OCI-LY3 (cell line): ENCODE measurements around the gene LRRFIP2.

Source experiments
- EZH2phosphoT487 ChIP-seq: fragments of 200-600 bp; shearing (Covaris generic); IDR thresholded peaks from 2 replicates; pipeline ENCODE4 v1.6.1; 2018; ENCODE audit warnings: antibody characterized with exemption, mixed run types, low read depth
- TF ChIP-seq, protein P1 (sequence below): fragments of 200-600, 300-600 bp; sonication (generic); IDR thresholded peaks from 2 replicates; pipeline ENCODE4 v1.5.1; 2014; ENCODE audit warnings: antibody characterized with exemption, low read length, low read depth

DNA sequence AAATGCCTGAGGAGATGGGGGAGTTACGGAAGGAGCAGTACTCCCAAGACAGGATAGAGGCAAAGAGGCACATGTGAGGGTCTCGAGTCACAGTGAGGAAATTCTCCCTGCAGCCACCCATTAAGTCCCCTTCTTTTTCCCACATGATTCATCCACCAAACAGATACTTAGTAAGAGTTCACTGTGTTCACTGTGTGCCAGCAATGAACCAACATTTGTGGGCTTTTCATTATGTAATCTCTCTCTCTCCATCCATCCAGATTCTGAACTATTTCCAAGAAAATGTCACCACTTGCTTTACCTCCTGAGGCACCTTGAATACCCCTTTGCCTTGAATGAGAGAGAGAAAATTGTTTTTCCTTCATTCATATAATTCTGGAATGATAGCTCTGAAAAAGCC lies 24.6 kb upstream of the LRRFIP2 start:
- TF ChIP-seq, protein P1, sequence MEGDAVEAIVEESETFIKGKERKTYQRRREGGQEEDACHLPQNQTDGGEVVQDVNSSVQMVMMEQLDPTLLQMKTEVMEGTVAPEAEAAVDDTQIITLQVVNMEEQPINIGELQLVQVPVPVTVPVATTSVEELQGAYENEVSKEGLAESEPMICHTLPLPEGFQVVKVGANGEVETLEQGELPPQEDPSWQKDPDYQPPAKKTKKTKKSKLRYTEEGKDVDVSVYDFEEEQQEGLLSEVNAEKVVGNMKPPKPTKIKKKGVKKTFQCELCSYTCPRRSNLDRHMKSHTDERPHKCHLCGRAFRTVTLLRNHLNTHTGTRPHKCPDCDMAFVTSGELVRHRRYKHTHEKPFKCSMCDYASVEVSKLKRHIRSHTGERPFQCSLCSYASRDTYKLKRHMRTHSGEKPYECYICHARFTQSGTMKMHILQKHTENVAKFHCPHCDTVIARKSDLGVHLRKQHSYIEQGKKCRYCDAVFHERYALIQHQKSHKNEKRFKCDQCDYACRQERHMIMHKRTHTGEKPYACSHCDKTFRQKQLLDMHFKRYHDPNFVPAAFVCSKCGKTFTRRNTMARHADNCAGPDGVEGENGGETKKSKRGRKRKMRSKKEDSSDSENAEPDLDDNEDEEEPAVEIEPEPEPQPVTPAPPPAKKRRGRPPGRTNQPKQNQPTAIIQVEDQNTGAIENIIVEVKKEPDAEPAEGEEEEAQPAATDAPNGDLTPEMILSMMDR: no peak
- TF ChIP-seq EZH2phosphoT487: no peak
